SK-N-MC (cell line): ENCODE data around the gene SZRD1.

Experiments
- EZH2 ChIP-seq: fragments of 200-600 bp; sonication (generic); IDR thresholded peaks from one replicate; pipeline ENCODE4 v1.6.1; 2017; ENCODE audit warnings: antibody characterized with exemption
- POLR2AphosphoS5 ChIP-seq: IDR thresholded peaks from 2 replicates; pipeline ENCODE4 v1.6.1; 2012; ENCODE audit warnings: mild to moderate bottlenecking, low read depth, low read length, borderline replicate concordance

- TF ChIP-seq POLR2AphosphoS5 (no peak), EZH2 (no peak)
Measured at GRCh38 chr1:16392740-16393569, 25.9 kb downstream of the SZRD1 start.
